ENCODE measurements around the gene SPSB4. TPM values are rescaled to one million over a fixed set of nuclear protein-coding genes. Genes with fewer than 3 reads are reported as not detected.

SPSB4 gene
- total and polyA plus RNA-seq, 2 of the 8 experiments (the other 6 are each of a cell fraction or from before 2014, with no cell fraction given): 15.1 to 17.2 TPM

GRCh38 chr3:141123677-141124410 lies 72.7 kb downstream of the SPSB4 start:
- no peaks in the 10 kb centered on the region for H3K27me3 ChIP-seq (replicated peaks in 1 of 4; ENCODE audit: control insufficient read depth in 3 of 4, extremely low read depth in 1 of 4, insufficient read depth in 3 of 4, low read length in 3 of 4)
- TF ChIP-seq CBX5 (IDR thresholded peaks at IDR 0.05; ENCODE audit: low read depth, low read length) (no peak), KDM5A (IDR thresholded peaks at IDR 0.05; ENCODE audit: low read length) (no peak), ASH2L (IDR thresholded peaks at IDR 0.05; ENCODE audit: low read length) (no peak), E2F6 (IDR thresholded peaks at IDR 0.05) (no peak), SUZ12 (IDR thresholded peaks at IDR 0.05; ENCODE audit: low read length) (no peak), CHD1 (IDR thresholded peaks at IDR 0.05; ENCODE audit: low read depth, low read length) (no peak), NRF1 (IDR thresholded peaks at IDR 0.05; ENCODE audit: low read depth, low read length) (no peak)
- TF ChIP-seq, protein P1, sequence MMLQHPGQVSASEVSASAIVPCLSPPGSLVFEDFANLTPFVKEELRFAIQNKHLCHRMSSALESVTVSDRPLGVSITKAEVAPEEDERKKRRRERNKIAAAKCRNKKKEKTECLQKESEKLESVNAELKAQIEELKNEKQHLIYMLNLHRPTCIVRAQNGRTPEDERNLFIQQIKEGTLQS (IDR thresholded peaks at IDR 0.05; ENCODE audit: insufficient read depth, low read depth, low read length): no peak
- no peaks in the 10 kb centered on the region; the same call in 1 of the 2 replicates for H3K23me2 ChIP-seq (ENCODE audit: low read depth, low read length)
- H2AK5ac ChIP-seq (ENCODE audit: low read depth, low read length): no peak overlapping the region
- H2BK15ac ChIP-seq (ENCODE audit: low read length): no peak overlapping the region
- H4K91ac ChIP-seq (replicated peaks; ENCODE audit: insufficient read length, low read length): no peak overlapping the region
- peaks cover 0 to 2% of the 10 kb centered on the region in 2 experiments for H4K20me1 ChIP-seq (replicated peaks in 1 of 2; ENCODE audit: control insufficient read depth in 1 of 2, insufficient read depth in 2 of 2, low read length in 2 of 2)
- H2BK5ac ChIP-seq (ENCODE audit: low read depth, low read length): no peak overlapping the region
- no peak overlapping the region for H4K5ac ChIP-seq (ENCODE audit: insufficient read length, low read depth, low read length)
- H4K8ac ChIP-seq (ENCODE audit: extremely low read depth, insufficient read depth, low read length): no peak overlapping the region
- DNase-seq (ENCODE audit: low read depth in 1 of 2, low spot score in 2 of 2): no peak
- no peak overlapping the region for H3K56ac ChIP-seq (replicated peaks; ENCODE audit: insufficient read length, low read depth, low read length)
- no peak overlapping the region for H3K9ac ChIP-seq (replicated peaks in 1 of 4; ENCODE audit: extremely low read depth in 1 of 4, low read depth in 3 of 4, low read length in 3 of 4)
- H2AFZ ChIP-seq (ENCODE audit: low read length): no peak overlapping the region
- no peak overlapping the region for H2BK20ac ChIP-seq (ENCODE audit: low read length)
- no peaks in the 10 kb centered on the region for H3K79me1 ChIP-seq (ENCODE audit: low read depth, low read length)
- 0 out of 7 replicates have a peak, but pooled peaks cover 0 to 2% (median 0%) of the 10 kb centered on the region in 4 experiments for H3K4me1 ChIP-seq (replicated peaks in 1 of 4; ENCODE audit: control insufficient read depth in 3 of 4, insufficient read depth in 4 of 4, low read length in 3 of 4)
- no peaks in the 10 kb centered on the region for H3K36me3 ChIP-seq (ENCODE audit: control insufficient read depth in 2 of 4, insufficient read depth in 4 of 4, low read length in 3 of 4)
- H3K18ac ChIP-seq (ENCODE audit: extremely low read depth, low read length): no peak overlapping the region
- FAIRE-seq: no peak
- CTCF ChIA-PET (ENCODE audit: partially characterized antibody): interaction anchor here (0.5 to 3.7 kb wide), 8 partner anchors 9 to 225 kb away, joined by 3 to 13 read pairs (median 4); no protein-coding TSS in a partner anchor
- no peak overlapping the region for H3K4me2 ChIP-seq (ENCODE audit: insufficient read depth in 1 of 2, low read depth in 2 of 2, low read length in 2 of 2)
- no peak overlapping the region for H3K27ac ChIP-seq (ENCODE audit: low read depth, low read length)
- no peak overlapping the region for H2BK12ac ChIP-seq (ENCODE audit: low read depth, low read length)
- no peak overlapping the region for H3K4me3 ChIP-seq (ENCODE audit: extremely low read depth in 1 of 4, insufficient read depth in 2 of 4, low read depth in 3 of 4, low read length in 4 of 4)
- H3K79me2 ChIP-seq (ENCODE audit: control insufficient read depth in 1 of 2, insufficient read depth in 2 of 2, low read length in 2 of 2): no peaks in the 10 kb centered on the region
- no peaks in the 10 kb centered on the region for H3K9me3 ChIP-seq (ENCODE audit: insufficient read depth in 2 of 2, low read depth in 1 of 2, low read length in 1 of 2)
- no peak overlapping the region for H3K23ac ChIP-seq (ENCODE audit: insufficient read length)
- no peak overlapping the region for H3K4ac ChIP-seq (replicated peaks; ENCODE audit: insufficient read length, low read depth, low read length)
- H3K14ac ChIP-seq (ENCODE audit: insufficient read length): no peak overlapping the region
- POLR2A ChIA-PET (ENCODE audit: partially characterized antibody): no interaction called here
- WGBS, 2 experiments (ENCODE audit: extremely low coverage in 1 of 2, insufficient coverage in 1 of 2, insufficient read length in 1 of 2, insufficient replicate concordance in 2 of 2, low coverage in 1 of 2, low lambda C conversion rate in 2 of 2, missing lambda C conversion rate in 1 of 2): 94% methylated on average over 3 of the region's 4 CpGs; no CpG with 5 or more reads in 1 of the 2 experiments
- H2BK120ac ChIP-seq (replicated peaks; ENCODE audit: low read depth, low read length): no peak overlapping the region

Measured in H1 (cell line).